ENCODE data around the gene CRISPLD2.

GRCh38 chr16:84774810-84775209, 45.0 kb upstream of the CRISPLD2 start:
- TF ChIP-seq POLR2A (IDR thresholded peaks at IDR 0.05), result no peak
- no peak for TF ChIP-seq CTCF (IDR thresholded peaks at IDR 0.05)
